Activated CD8-positive, alpha-beta memory T cell treated with anti-CD3 and anti-CD28 coated beads, Interleukin-2, amount 10 ng/mL, durations not matched to agents 7 days and 5 days (primary cell): ENCODE data around the gene SEZ6L. TPM values are rescaled to one million over a fixed set of nuclear protein-coding genes. Genes with fewer than 3 reads are reported as not detected.

Source experiments
- ATAC-seq: fragments of 150-1000 bp; cut with Tn5 transposase; one replicate; pipeline ENCODE4 v1.10.0; 2021; ENCODE audit warnings: moderate library complexity
- CTCF ChIA-PET: fragments of 350-600 bp; sonication (Branson Sonifier 250); formaldehyde crosslinking; loops from one replicate; lab custom pipeline; 2021; ENCODE audit warnings: antibody characterized with exemption; lab: Charles Lee
- DNase-seq: peaks from one replicate; pipeline ENCODE4 v3.0.0-alpha.2; 2020
- H3K27ac Mint-ChIP-seq: one replicate; pipeline ENCODE4 v1.8.0; 2021; ENCODE audit warnings: mild to moderate bottlenecking, mixed read lengths
- H3K27me3 Mint-ChIP-seq: one replicate; pipeline ENCODE4 v1.8.0; 2021; ENCODE audit warnings: mixed read lengths
- H3K36me3 Mint-ChIP-seq: one replicate; pipeline ENCODE4 v1.8.0; 2021; ENCODE audit warnings: mild to moderate bottlenecking, mixed read lengths
- H3K4me1 Mint-ChIP-seq: one replicate; pipeline ENCODE4 v1.8.0; 2021; ENCODE audit warnings: mixed read lengths
- H3K4me3 Mint-ChIP-seq: one replicate; pipeline ENCODE4 v1.8.0; 2021; ENCODE audit warnings: mild to moderate bottlenecking, moderate library complexity, mixed read lengths
- H3K9me3 Mint-ChIP-seq: one replicate; pipeline ENCODE4 v1.8.0; 2022; ENCODE audit warnings: low read depth, mixed read lengths
- total RNA-seq, 2 experiments: library from RNA; stranded (reverse); gene quantifications; one replicate each; pipeline ENCODE4 v1.2.3, GENCODE V29; 2021

Gene SEZ6L
- total RNA-seq, 2 experiments from 2014 or later, result not detected

DNA sequence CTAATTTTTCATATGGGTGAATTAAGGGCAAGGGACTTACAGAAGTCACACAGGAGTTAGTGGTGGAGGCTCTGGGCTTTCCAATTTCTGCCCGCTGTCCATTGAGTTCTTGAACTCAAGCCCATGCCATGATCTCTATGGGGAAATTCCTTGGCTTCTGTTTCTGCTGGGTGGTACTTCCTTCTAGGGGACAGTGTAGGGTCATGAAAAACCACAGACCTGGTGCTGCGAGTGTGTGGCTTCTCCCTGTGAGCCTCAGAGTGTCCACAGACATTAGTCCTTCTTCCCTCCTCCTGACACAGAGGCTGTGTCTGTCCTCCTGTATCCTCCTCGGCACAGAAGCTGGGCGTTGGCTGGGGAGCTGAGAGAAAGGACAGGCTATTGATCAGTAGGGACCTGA is 6.3 kb upstream of the SEZ6L start:
- CTCF ChIA-PET, result no interaction called here
- H3K36me3 Mint-ChIP-seq, result no peaks in the 10 kb centered on the region
- peaks cover 15% of the 10 kb centered on the region for H3K27me3 Mint-ChIP-seq
- ATAC-seq (no peak), DNase-seq (no peak)
- no peak overlapping the region for H3K27ac Mint-ChIP-seq
- H3K4me1 Mint-ChIP-seq, result no peaks in the 10 kb centered on the region
- H3K4me3 Mint-ChIP-seq, result no peak overlapping the region
- H3K9me3 Mint-ChIP-seq, result no peaks in the 10 kb centered on the region

DNA sequence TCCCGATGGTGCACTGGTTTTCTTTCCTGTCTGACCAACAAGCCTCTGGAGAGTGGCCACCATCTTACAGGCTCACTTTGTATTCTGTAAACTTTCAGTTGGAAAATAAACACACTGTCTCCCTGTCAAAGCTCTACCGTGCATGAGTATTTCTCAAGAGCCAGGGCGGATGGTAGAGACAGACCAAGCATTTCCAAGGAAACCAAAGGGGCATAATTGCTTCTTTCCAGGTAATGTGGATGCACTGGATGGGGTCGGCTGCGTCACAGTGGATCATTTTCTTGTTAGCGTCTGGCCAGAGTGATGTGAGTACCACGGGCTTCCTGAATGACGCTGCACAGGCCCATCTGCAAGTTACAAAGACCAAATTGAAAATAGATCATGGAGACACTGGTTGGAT is 5.1 kb upstream of the SEZ6L start:
- H3K27me3 Mint-ChIP-seq, result peaks cover 27% of the 10 kb centered on the region
- no peak overlapping the region for H3K4me3 Mint-ChIP-seq

GRCh38 chr22:26168330-26168851 is 871 bp upstream of the SEZ6L start:
- ATAC-seq, result no peak
- Mint-ChIP-seq H3K27me3 (peaks cover 56% of the 10 kb centered on the region), H3K36me3 (no peaks in the 10 kb centered on the region), H3K9me3 (no peaks in the 10 kb centered on the region), H3K27ac (no peak overlapping the region), H3K4me1 (no peaks in the 10 kb centered on the region), H3K4me3 (no peak overlapping the region)
- DNase-seq, result no peak
- CTCF ChIA-PET, result no interaction called here

More for the DNA sequence above, 5.1 kb upstream of the SEZ6L start:
- DNase-seq, result no peak
- CTCF ChIA-PET, result no interaction called here
- H3K4me1 Mint-ChIP-seq, result no peaks in the 10 kb centered on the region
- H3K36me3 Mint-ChIP-seq, result no peaks in the 10 kb centered on the region
- no peak for ATAC-seq
- H3K27ac Mint-ChIP-seq, result no peak overlapping the region
- H3K9me3 Mint-ChIP-seq, result no peaks in the 10 kb centered on the region

GRCh38 chr22:26168939-26169314 is 335 bp upstream of the SEZ6L start:
- Mint-ChIP-seq H3K27ac (no peak overlapping the region), H3K9me3 (no peaks in the 10 kb centered on the region), H3K27me3 (peaks cover 56% of the 10 kb centered on the region), H3K36me3 (no peaks in the 10 kb centered on the region), H3K4me1 (no peaks in the 10 kb centered on the region), H3K4me3 (no peak overlapping the region)
- DNase-seq (no peak), ATAC-seq (no peak)
- CTCF ChIA-PET, result interaction anchor here (0.9 kb wide), 1 partner anchor 198 kb away, joined by 3 read pairs; no protein-coding TSS in a partner anchor

- Mint-ChIP-seq H3K27me3 (peaks cover 61% of the 10 kb centered on the region), H3K36me3 (no peaks in the 10 kb centered on the region), H3K27ac (no peak overlapping the region), H3K9me3 (no peaks in the 10 kb centered on the region), H3K4me1 (no peaks in the 10 kb centered on the region), H3K4me3 (no peak overlapping the region)
- CTCF ChIA-PET, result no interaction called here
- DNase-seq (no peak), ATAC-seq (no peak)
Observed at GRCh38 chr22:26170112-26170492, 840 bp downstream of the SEZ6L start.

DNA sequence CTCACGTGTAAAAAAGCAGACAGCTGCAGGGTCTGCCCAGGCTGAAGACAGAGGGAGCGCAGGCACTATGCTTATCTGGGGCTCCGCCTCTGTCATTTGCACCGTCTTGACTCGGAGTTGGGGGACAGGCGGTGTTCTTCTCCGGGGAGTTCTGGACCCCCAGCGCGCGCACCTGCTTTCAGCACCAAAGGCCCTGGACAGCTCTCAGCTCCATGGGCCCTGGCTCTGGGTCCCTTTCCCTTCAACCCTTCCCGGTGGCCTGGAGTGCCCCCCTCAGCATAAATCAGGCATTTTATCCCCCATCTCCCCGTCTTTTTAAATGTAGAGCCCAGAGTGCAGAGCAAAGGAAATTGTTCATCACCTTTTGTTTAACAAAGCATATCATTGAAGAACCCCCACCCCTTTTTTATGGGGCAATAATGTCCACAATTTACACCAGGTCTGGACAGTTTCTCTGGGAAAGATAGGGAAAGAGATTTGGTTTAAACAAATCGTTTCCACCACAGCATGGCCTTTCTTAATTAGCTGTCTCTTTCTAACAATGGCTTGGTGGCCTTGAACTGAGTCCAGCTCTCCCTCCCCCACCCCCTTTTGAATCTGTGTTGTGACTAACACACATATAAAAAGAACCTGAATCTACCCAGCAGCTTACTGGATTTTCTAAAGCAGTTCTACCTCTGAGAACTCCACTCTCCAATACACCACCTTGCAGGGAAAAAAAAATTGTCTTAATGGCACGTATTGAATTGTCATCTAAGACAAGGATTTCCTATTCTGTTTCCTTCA is 1.7 kb downstream of the SEZ6L start:
- H3K27me3 Mint-ChIP-seq, result peaks cover 61% of the 10 kb centered on the region
- ATAC-seq, result no peak
- DNase-seq, result no peak
- H3K4me3 Mint-ChIP-seq, result no peak overlapping the region
- H3K9me3 Mint-ChIP-seq, result no peaks in the 10 kb centered on the region
- no peak overlapping the region for H3K27ac Mint-ChIP-seq
- CTCF ChIA-PET, result no interaction called here
- no peaks in the 10 kb centered on the region for H3K4me1 Mint-ChIP-seq
- no peaks in the 10 kb centered on the region for H3K36me3 Mint-ChIP-seq

- Mint-ChIP-seq H3K27me3 (peaks cover 53% of the 10 kb centered on the region), H3K4me3 (no peak overlapping the region), H3K9me3 (no peaks in the 10 kb centered on the region), H3K4me1 (no peaks in the 10 kb centered on the region), H3K36me3 (no peaks in the 10 kb centered on the region), H3K27ac (no peak overlapping the region)
- no peak for ATAC-seq
- DNase-seq, result peak; percentile 43
- CTCF ChIA-PET, result interaction anchor here (0.7 to 1.4 kb wide), 5 partner anchors 9 to 188 kb away, joined by 3 read pairs; no protein-coding TSS in a partner anchor
Observed at GRCh38 chr22:26172389-26172990, 3.2 kb downstream of the SEZ6L start.

- no peaks in the 10 kb centered on the region for H3K4me1 Mint-ChIP-seq
- CTCF ChIA-PET, result no interaction called here
- no peak overlapping the region for H3K4me3 Mint-ChIP-seq
- ATAC-seq, result no peak
- H3K9me3 Mint-ChIP-seq, result no peaks in the 10 kb centered on the region
- peaks cover 37% of the 10 kb centered on the region for H3K27me3 Mint-ChIP-seq
- no peaks in the 10 kb centered on the region for H3K36me3 Mint-ChIP-seq
- no peak overlapping the region for H3K27ac Mint-ChIP-seq
- no peak for DNase-seq
Observed at GRCh38 chr22:26174280-26174679, 5.0 kb downstream of the SEZ6L start.

- no peaks in the 10 kb centered on the region for H3K9me3 Mint-ChIP-seq
- H3K27me3 Mint-ChIP-seq, result no peaks in the 10 kb centered on the region
- H3K4me1 Mint-ChIP-seq, result no peaks in the 10 kb centered on the region
- H3K27ac Mint-ChIP-seq, result no peak overlapping the region
- ATAC-seq (no peak), DNase-seq (no peak)
- no peak overlapping the region for H3K4me3 Mint-ChIP-seq
- no peaks in the 10 kb centered on the region for H3K36me3 Mint-ChIP-seq
- CTCF ChIA-PET, result no interaction called here
Observed at GRCh38 chr22:26182723-26183122, 13.5 kb downstream of the SEZ6L start.

DNA sequence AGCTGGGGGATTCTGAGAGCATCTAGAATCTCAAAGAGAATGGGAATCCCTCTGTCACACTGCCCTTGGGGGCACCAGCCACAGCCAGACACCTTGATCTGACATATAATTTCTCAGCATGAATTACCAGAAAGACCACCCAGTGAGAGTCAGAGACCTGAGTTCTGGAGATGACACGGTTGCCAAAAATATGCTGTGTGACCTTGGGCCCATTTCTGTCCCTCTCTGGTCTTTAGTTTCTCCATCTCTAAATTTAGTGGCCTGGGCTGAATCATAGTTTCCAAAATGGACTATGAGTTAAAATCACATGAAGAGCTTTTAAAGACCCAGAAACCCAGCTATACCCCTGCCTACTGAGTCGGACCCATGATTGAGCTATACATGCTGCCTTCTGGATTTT is 15.9 kb downstream of the SEZ6L start:
- Mint-ChIP-seq H3K9me3 (no peaks in the 10 kb centered on the region), H3K36me3 (no peaks in the 10 kb centered on the region), H3K27me3 (no peaks in the 10 kb centered on the region), H3K4me1 (no peaks in the 10 kb centered on the region), H3K27ac (no peak overlapping the region), H3K4me3 (no peak overlapping the region)
- DNase-seq (no peak), ATAC-seq (no peak)
- CTCF ChIA-PET, result no interaction called here

DNA sequence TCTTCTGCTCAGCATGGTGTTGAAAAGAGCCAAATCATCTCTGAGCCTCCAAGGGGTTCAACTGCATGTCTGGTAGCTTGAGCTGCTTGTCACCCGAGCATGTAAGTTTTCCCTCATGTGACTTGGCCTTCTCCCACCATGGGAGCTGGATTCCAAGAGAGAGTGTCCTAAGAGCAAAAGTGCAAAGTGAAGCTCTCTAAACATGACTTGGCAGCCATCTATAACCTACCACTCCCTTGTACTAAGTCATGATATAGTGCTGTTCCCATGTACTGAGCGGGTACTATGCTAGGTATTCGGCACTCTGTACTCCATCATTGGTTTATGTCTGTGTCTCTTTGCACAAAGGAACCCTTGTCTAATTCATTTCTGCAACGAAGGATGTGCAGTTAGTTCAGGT is 19.1 kb downstream of the SEZ6L start:
- no peaks in the 10 kb centered on the region for H3K9me3 Mint-ChIP-seq
- no peak for DNase-seq
- ATAC-seq, result no peak
- CTCF ChIA-PET, result no interaction called here
- no peak overlapping the region for H3K27ac Mint-ChIP-seq
- no peak overlapping the region for H3K4me3 Mint-ChIP-seq
- no peaks in the 10 kb centered on the region for H3K4me1 Mint-ChIP-seq
- no peaks in the 10 kb centered on the region for H3K27me3 Mint-ChIP-seq
- H3K36me3 Mint-ChIP-seq, result no peaks in the 10 kb centered on the region

- CTCF ChIA-PET, result no interaction called here
- H3K9me3 Mint-ChIP-seq, result no peaks in the 10 kb centered on the region
- H3K4me3 Mint-ChIP-seq, result no peak overlapping the region
- peaks cover 2% of the 10 kb centered on the region for H3K27me3 Mint-ChIP-seq
- DNase-seq (no peak), ATAC-seq (no peak)
- no peaks in the 10 kb centered on the region for H3K36me3 Mint-ChIP-seq
- no peaks in the 10 kb centered on the region for H3K4me1 Mint-ChIP-seq
- H3K27ac Mint-ChIP-seq, result no peak overlapping the region
Observed at GRCh38 chr22:26194313-26194712, 25.1 kb downstream of the SEZ6L start.

DNA sequence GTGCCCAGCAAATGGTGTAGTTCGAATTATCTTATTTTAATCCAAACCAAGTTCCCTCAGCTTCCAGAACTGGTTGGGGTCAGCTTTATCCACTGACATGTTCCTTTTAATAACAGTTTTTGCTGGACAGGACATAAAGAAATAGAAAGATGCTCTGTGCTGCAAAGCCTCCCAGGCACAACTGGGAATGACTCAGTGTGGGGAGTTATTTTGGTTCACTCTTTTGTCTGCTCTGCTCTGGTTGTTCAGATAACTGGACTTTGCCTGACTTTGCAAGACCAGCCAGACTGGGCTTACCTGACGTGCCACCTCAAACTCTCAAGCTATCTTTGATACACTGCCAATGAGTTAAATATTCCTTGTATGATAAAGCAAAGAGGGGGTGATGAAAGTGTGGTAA is 25.6 kb downstream of the SEZ6L start:
- H3K4me1 Mint-ChIP-seq, result no peaks in the 10 kb centered on the region
- peaks cover 2% of the 10 kb centered on the region for H3K27me3 Mint-ChIP-seq
- no peaks in the 10 kb centered on the region for H3K36me3 Mint-ChIP-seq
- no peak overlapping the region for H3K27ac Mint-ChIP-seq
- CTCF ChIA-PET, result no interaction called here
- H3K4me3 Mint-ChIP-seq, result no peak overlapping the region
- ATAC-seq (no peak), DNase-seq (no peak)
- no peaks in the 10 kb centered on the region for H3K9me3 Mint-ChIP-seq

DNA sequence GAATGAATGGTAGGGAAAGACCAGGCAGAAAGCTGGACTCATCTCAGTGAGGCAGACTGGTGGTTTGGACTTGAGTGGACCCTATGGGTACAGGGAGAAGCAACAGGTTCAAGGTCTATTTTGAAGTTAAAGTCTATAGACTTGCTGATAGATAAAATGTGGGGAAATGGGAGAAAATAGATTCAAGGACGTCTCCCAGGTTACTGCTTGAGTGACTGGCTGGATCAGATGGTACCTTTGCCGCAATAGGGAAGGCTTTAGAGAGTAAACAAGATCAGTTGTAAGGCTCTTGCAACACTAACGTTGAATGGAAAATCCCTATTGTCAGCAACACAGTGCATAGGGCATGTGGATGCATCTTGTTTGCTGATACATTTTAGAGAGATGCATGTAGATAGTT is 27.4 kb downstream of the SEZ6L start:
- Mint-ChIP-seq H3K36me3 (no peaks in the 10 kb centered on the region), H3K4me3 (no peak overlapping the region), H3K9me3 (no peaks in the 10 kb centered on the region), H3K27me3 (peaks cover 2% of the 10 kb centered on the region), H3K27ac (no peak overlapping the region), H3K4me1 (no peaks in the 10 kb centered on the region)
- DNase-seq, result no peak
- CTCF ChIA-PET, result no interaction called here
- ATAC-seq, result no peak
